Type B pancreatic cell (in vitro differentiated cells): ENCODE results near the gene MYLK. TPM values are rescaled to one million over a fixed set of nuclear protein-coding genes. Genes with fewer than 3 reads are reported as not detected.

Experiments
- DNase-seq: peaks from one replicate; pipeline ENCODE4 v3.0.0; 2021; ENCODE audit warnings: mixed read lengths; ENCODE audit not compliant: unreplicated experiment; ENCODE audit errors: extremely low spot score
- H3K27ac Mint-ChIP-seq: 2 replicates; pipeline ENCODE4 v1.8.0; 2021; ENCODE audit warnings: mild to moderate bottlenecking, mixed read lengths
- H3K27me3 Mint-ChIP-seq: 2 replicates; pipeline ENCODE4 v1.8.0; 2021; ENCODE audit warnings: mixed read lengths
- H3K36me3 Mint-ChIP-seq: 2 replicates; pipeline ENCODE4 v1.8.0; 2021; ENCODE audit warnings: mixed read lengths
- H3K4me1 Mint-ChIP-seq: one replicate; pipeline ENCODE4 v1.8.0; 2021; ENCODE audit warnings: mixed read lengths; ENCODE audit not compliant: unreplicated experiment
- H3K4me3 Mint-ChIP-seq: 2 replicates; pipeline ENCODE4 v1.8.0; 2021; ENCODE audit warnings: mild to moderate bottlenecking, mixed read lengths
- H3K9me3 Mint-ChIP-seq: 2 replicates; pipeline ENCODE4 v1.8.0; 2021; ENCODE audit warnings: mixed read lengths
- total RNA-seq: library from RNA; stranded (reverse); gene quantifications from 2 replicates; pipeline ENCODE4 v1.2.1, GENCODE V29; 2021; ENCODE audit warnings: low replicate concordance
- TF ChIP-seq, protein P1 (sequence below): fragments of 200-600 bp; sonication (generic); conservative IDR thresholded peaks from 2 replicates; pipeline ENCODE4 v1.5.0; 2021; ENCODE audit warnings: antibody characterized with exemption, mild to moderate bottlenecking

The MYLK gene
- total RNA-seq, 1 donor from 2014 or later = 16.8 TPM

DNA sequence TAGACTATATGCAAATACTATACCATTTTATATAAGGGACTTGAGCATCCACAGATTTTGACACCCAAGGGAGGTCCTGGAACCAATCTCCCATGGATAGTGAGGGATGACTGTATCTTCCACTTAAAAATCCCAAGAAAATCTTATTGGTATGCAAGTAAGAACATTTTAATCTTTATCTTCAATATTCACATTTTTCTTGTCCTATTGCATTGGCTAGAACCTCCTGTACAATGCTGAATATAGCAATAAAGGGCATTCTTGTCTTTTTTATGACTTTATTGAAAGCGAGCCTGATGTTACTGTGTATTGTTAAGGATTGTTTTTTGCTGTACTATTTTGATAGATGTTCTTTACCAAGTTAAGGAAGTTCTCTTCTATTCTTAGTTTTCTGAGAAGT, 36.9 kb downstream of the MYLK start:
- Mint-ChIP-seq H3K27me3 (no peaks in the 10 kb centered on the region), H3K4me3 (no peak overlapping the region), H3K27ac (no peak overlapping the region), H3K36me3 (no peaks in the 10 kb centered on the region), H3K9me3 (peaks cover 6% of the 10 kb centered on the region), H3K4me1 (no peaks in the 10 kb centered on the region)
- DNase-seq = no peak
- TF ChIP-seq, protein P1, sequence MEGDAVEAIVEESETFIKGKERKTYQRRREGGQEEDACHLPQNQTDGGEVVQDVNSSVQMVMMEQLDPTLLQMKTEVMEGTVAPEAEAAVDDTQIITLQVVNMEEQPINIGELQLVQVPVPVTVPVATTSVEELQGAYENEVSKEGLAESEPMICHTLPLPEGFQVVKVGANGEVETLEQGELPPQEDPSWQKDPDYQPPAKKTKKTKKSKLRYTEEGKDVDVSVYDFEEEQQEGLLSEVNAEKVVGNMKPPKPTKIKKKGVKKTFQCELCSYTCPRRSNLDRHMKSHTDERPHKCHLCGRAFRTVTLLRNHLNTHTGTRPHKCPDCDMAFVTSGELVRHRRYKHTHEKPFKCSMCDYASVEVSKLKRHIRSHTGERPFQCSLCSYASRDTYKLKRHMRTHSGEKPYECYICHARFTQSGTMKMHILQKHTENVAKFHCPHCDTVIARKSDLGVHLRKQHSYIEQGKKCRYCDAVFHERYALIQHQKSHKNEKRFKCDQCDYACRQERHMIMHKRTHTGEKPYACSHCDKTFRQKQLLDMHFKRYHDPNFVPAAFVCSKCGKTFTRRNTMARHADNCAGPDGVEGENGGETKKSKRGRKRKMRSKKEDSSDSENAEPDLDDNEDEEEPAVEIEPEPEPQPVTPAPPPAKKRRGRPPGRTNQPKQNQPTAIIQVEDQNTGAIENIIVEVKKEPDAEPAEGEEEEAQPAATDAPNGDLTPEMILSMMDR = no peak

DNA sequence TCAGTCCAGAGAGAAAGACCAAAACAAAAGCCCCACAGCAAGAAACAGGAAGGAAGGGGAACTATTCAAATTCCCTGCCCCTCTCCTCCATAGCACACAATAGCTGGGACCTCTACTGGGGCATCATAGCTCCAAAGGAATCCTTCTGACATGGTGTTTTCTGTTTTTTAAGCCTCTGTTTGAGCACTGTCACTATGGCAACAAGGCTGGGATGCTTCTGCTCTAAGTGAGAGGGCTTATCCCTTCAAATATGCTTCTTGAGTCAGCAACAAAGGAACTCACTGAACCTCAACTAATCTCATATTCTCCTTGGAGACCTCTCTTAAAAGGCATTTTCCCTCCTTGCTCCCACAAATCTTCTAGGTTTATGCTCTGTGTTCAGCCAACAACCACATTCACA, 40.5 kb downstream of the MYLK start:
- H3K9me3 Mint-ChIP-seq = peaks cover 10% of the 10 kb centered on the region
- no peak overlapping the region for H3K27ac Mint-ChIP-seq
- H3K4me3 Mint-ChIP-seq = no peak overlapping the region
- no peaks in the 10 kb centered on the region for H3K27me3 Mint-ChIP-seq
- no peak for DNase-seq
- no peaks in the 10 kb centered on the region for H3K36me3 Mint-ChIP-seq
- TF ChIP-seq, protein P1 = no peak
- H3K4me1 Mint-ChIP-seq = no peaks in the 10 kb centered on the region

- H3K9me3 Mint-ChIP-seq = peaks cover 10% of the 10 kb centered on the region
- H3K27me3 Mint-ChIP-seq = no peaks in the 10 kb centered on the region
- no peak overlapping the region for H3K4me3 Mint-ChIP-seq
- no peak overlapping the region for H3K27ac Mint-ChIP-seq
- TF ChIP-seq, protein P1 = no peak
- no peaks in the 10 kb centered on the region for H3K4me1 Mint-ChIP-seq
- no peaks in the 10 kb centered on the region for H3K36me3 Mint-ChIP-seq
- no peak for DNase-seq
Measured at GRCh38 chr3:123842711-123843110, 41.4 kb downstream of the MYLK start.

- Mint-ChIP-seq H3K36me3 (no peaks in the 10 kb centered on the region), H3K4me1 (no peaks in the 10 kb centered on the region), H3K27me3 (no peaks in the 10 kb centered on the region), H3K4me3 (no peak overlapping the region), H3K27ac (no peak overlapping the region), H3K9me3 (peaks cover 14% of the 10 kb centered on the region)
- DNase-seq = no peak
- TF ChIP-seq, protein P1 = no peak
Measured at GRCh38 chr3:123841476-123842238, 42.5 kb downstream of the MYLK start.

- Mint-ChIP-seq H3K4me3 (no peak overlapping the region), H3K27ac (no peak overlapping the region), H3K36me3 (no peaks in the 10 kb centered on the region), H3K4me1 (no peaks in the 10 kb centered on the region), H3K27me3 (no peaks in the 10 kb centered on the region), H3K9me3 (peaks cover 14% of the 10 kb centered on the region)
- no peak for DNase-seq
- TF ChIP-seq, protein P1 = no peak
Measured at GRCh38 chr3:123840961-123841360, 43.2 kb downstream of the MYLK start.
